ENCODE measurements around the gene RFC3.

The RFC3 gene

GRCh38 chr13:33869005-33869404, 51.1 kb downstream of the RFC3 start:
- POLR2A ChIA-PET (ENCODE audit: low non-redundant PET), result no interaction called here
- CTCF ChIA-PET, result no interaction called here

GRCh38 chr13:33870046-33870668, 52.2 kb downstream of the RFC3 start:
- H3K27ac ChIP-seq, result no peak overlapping the region
- no peak for DNase-seq (ENCODE audit: low spot score)
- ChIA-PET CTCF (interaction anchor here (0.5 kb wide), 1 partner anchor 13 kb away, joined by 4 read pairs; no protein-coding TSS in a partner anchor), POLR2A (ENCODE audit: low non-redundant PET) (no interaction called here)
- TF ChIP-seq CTCF (conservative IDR thresholded peaks at IDR 0.05; ENCODE audit: low read depth), result no peak

More at GRCh38 chr13:33869005-33869404, 51.1 kb downstream of the RFC3 start:
- no peak for TF ChIP-seq CTCF (conservative IDR thresholded peaks at IDR 0.05; ENCODE audit: low read depth)
- H3K27ac ChIP-seq, result no peak overlapping the region
- DNase-seq (ENCODE audit: low spot score), result no peak

GRCh38 chr13:33871207-33872004, 53.5 kb downstream of the RFC3 start:
- CTCF ChIA-PET, result no interaction called here
- TF ChIP-seq CTCF (conservative IDR thresholded peaks at IDR 0.05; ENCODE audit: low read depth), result no peak
- no peak overlapping the region for H3K27ac ChIP-seq
- DNase-seq (ENCODE audit: low spot score), result no peak
- POLR2A ChIA-PET (ENCODE audit: low non-redundant PET), result no interaction called here

- no peak for TF ChIP-seq CTCF (conservative IDR thresholded peaks at IDR 0.05; ENCODE audit: low read depth)
- no peak for DNase-seq (ENCODE audit: low spot score)
- no peak overlapping the region for H3K27ac ChIP-seq
- ChIA-PET POLR2A (ENCODE audit: low non-redundant PET) (no interaction called here), CTCF (interaction anchor here (0.6 kb wide), 1 partner anchor 35 kb away, joined by 9 read pairs; no protein-coding TSS in a partner anchor)
Measured at GRCh38 chr13:33872005-33872351, 54.0 kb downstream of the RFC3 start.

- POLR2A ChIA-PET (ENCODE audit: low non-redundant PET), result no interaction called here
Measured at GRCh38 chr13:33873251-33873908, 55.4 kb downstream of the RFC3 start.

More at GRCh38 chr13:33873251-33873908, 55.4 kb downstream of the RFC3 start:
- no peak overlapping the region for H3K27ac ChIP-seq
- no peak for DNase-seq (ENCODE audit: low spot score)
- CTCF ChIA-PET, result no interaction called here
- TF ChIP-seq CTCF (conservative IDR thresholded peaks at IDR 0.05; ENCODE audit: low read depth), result no peak

Data from RWPE1 (cell line).